Neural progenitor cell (in vitro differentiated cells): ENCODE measurements around the gene PDE11A.

Experiments used
- EZH2 ChIP-seq: fragments of 200-600 bp; sonication (generic); IDR thresholded peaks from 2 replicates; pipeline ENCODE4 v1.6.1; 2017; ENCODE audit warnings: antibody characterized with exemption, mild to moderate bottlenecking, moderate library complexity
- TF ChIP-seq, protein P1 (sequence below): fragments of 200-600 bp; sonication (generic); IDR thresholded peaks from 2 replicates; pipeline ENCODE4 v1.5.1; 2017; ENCODE audit warnings: antibody characterized with exemption, mild to moderate bottlenecking

- TF ChIP-seq, protein P1, sequence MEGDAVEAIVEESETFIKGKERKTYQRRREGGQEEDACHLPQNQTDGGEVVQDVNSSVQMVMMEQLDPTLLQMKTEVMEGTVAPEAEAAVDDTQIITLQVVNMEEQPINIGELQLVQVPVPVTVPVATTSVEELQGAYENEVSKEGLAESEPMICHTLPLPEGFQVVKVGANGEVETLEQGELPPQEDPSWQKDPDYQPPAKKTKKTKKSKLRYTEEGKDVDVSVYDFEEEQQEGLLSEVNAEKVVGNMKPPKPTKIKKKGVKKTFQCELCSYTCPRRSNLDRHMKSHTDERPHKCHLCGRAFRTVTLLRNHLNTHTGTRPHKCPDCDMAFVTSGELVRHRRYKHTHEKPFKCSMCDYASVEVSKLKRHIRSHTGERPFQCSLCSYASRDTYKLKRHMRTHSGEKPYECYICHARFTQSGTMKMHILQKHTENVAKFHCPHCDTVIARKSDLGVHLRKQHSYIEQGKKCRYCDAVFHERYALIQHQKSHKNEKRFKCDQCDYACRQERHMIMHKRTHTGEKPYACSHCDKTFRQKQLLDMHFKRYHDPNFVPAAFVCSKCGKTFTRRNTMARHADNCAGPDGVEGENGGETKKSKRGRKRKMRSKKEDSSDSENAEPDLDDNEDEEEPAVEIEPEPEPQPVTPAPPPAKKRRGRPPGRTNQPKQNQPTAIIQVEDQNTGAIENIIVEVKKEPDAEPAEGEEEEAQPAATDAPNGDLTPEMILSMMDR, result no peak
- no peak for TF ChIP-seq EZH2
Measured at GRCh38 chr2:177705511-177706173, 366.9 kb downstream of the PDE11A start.
